CD4-positive, alpha-beta T cell treated with Interleukin-12 subunit alpha and Interleukin-12 subunit beta, for 1 hour (primary cell): Measurements from ENCODE around the gene PPP2R5D.
"Not testable (repeated sequence)": the region's sequence is repeated elsewhere in the genome, so short reads cannot be mapped to it uniquely, and the experiment has no call there.

Source experiments
- DNase-seq: peaks from one replicate; pipeline ENCODE4 v3.0.0-alpha.2; 2020

PPP2R5D gene

GRCh38 chr6:42984001-42984923 is at the start of gene PPP2R5D:
PPP2R5D (plus strand) TSS chr6:42984570; CDS start chr6:42984678, 108 bp downstream.
- DNase-seq, result peak; percentile 98

GRCh38 chr6:42935322-42935721 is 49.0 kb upstream of the PPP2R5D start:
- DNase-seq, result no peak

- DNase-seq, result no peak
Measured at GRCh38 chr6:42936398-42936797, 48.0 kb upstream of the PPP2R5D start.

GRCh38 chr6:42937548-42938427 is 46.6 kb upstream of the PPP2R5D start:
- DNase-seq, result no peak

GRCh38 chr6:42938428-42938796 is 46.0 kb upstream of the PPP2R5D start:
- DNase-seq, result no peak

GRCh38 chr6:42938987-42939809 is 45.2 kb upstream of the PPP2R5D start:
- DNase-seq, result no peak

- DNase-seq, result no peak
Measured at GRCh38 chr6:42939810-42940167, 44.6 kb upstream of the PPP2R5D start.

GRCh38 chr6:42940493-42941045 is 43.8 kb upstream of the PPP2R5D start:
- DNase-seq, result no peak

GRCh38 chr6:42941356-42941755 is 43.0 kb upstream of the PPP2R5D start:
- not testable (repeated sequence) for DNase-seq

- no peak for DNase-seq
Measured at GRCh38 chr6:42942444-42942843, 41.9 kb upstream of the PPP2R5D start.

- no peak for DNase-seq
Measured at GRCh38 chr6:42947950-42948349, 36.4 kb upstream of the PPP2R5D start.

GRCh38 chr6:42952389-42952788 is 32.0 kb upstream of the PPP2R5D start:
- no peak for DNase-seq

- not testable (repeated sequence) for DNase-seq
Measured at GRCh38 chr6:42954405-42954804, 30.0 kb upstream of the PPP2R5D start.

- no peak for DNase-seq
Measured at GRCh38 chr6:42958125-42958524, 26.2 kb upstream of the PPP2R5D start.

- no peak for DNase-seq
Measured at GRCh38 chr6:42959917-42960242, 24.5 kb upstream of the PPP2R5D start.

- DNase-seq, result peak; percentile 30
Measured at GRCh38 chr6:42960243-42961019, 23.9 kb upstream of the PPP2R5D start, which contains the start of gene GNMT. GNMT (plus strand) TSS chr6:42960754; CDS start chr6:42960768, 14 bp downstream.

GRCh38 chr6:42961020-42961470 is 23.3 kb upstream of the PPP2R5D start:
- DNase-seq, result no peak

- DNase-seq, result no peak
Measured at GRCh38 chr6:42962096-42962495, 22.3 kb upstream of the PPP2R5D start.

GRCh38 chr6:42962502-42963178 is 21.7 kb upstream of the PPP2R5D start:
- no peak for DNase-seq

- DNase-seq, result no peak
Measured at GRCh38 chr6:42963179-42963854, 21.1 kb upstream of the PPP2R5D start.
